ENCODE results near the gene RBM20. TPM values are rescaled to one million over a fixed set of nuclear protein-coding genes. Genes with fewer than 3 reads are reported as not detected.

RBM20 gene
- total and polyA plus RNA-seq, 10 of the 15 experiments (the other 5 are each of a cell fraction or from before 2014, with no cell fraction given): 0.04 to 0.26 (median 0.15) TPM

- TF ChIP-seq ZNF687 (IDR thresholded peaks at IDR 0.05) (no peak), KLF5 (IDR thresholded peaks at IDR 0.05; ENCODE audit: partially characterized antibody) (no peak), CEBPB (IDR thresholded peaks at IDR 0.05; ENCODE audit: borderline replicate concordance in 1 of 2, low read depth in 2 of 2, low read length in 2 of 2) (no peak), YBX1 (IDR thresholded peaks at IDR 0.05) (no peak), RAD51 (IDR thresholded peaks at IDR 0.05) (no peak), KAT2A (conservative IDR thresholded peaks at IDR 0.05; ENCODE audit: control insufficient read depth, low read depth, low read length) (no peak)
Measured at GRCh38 chr10:110706690-110707098, 62.6 kb downstream of the RBM20 start (continued).

- Histone ChIP-seq H3K9me3 (replicated peaks; ENCODE audit: control insufficient read depth, insufficient read depth, low read length) (no peaks in the 10 kb centered on the region; the same call in 2 of the 3 replicates), H3K4me3 (no peak overlapping the region), H3K79me2 (ENCODE audit: control insufficient read depth, insufficient read depth, low read length) (no peaks in the 10 kb centered on the region), H3K36me3 (ENCODE audit: control insufficient read depth in 2 of 2, insufficient read depth in 2 of 2, low read length in 1 of 2) (no peaks in the 10 kb centered on the region), H3K27me3 (replicated peaks in 1 of 2; ENCODE audit: control insufficient read depth in 2 of 2, insufficient read depth in 2 of 2, low read length in 1 of 2) (no peaks in the 10 kb centered on the region), H2AFZ (ENCODE audit: control insufficient read depth, low read depth, low read length) (no peak overlapping the region), H4K20me1 (ENCODE audit: control insufficient read depth, insufficient read depth) (no peaks in the 10 kb centered on the region), H3K9ac (ENCODE audit: control insufficient read depth, insufficient read depth, low read length) (no peak overlapping the region), H3K4me2 (ENCODE audit: control insufficient read depth, insufficient read depth) (no peak overlapping the region), H3K4me1 (ENCODE audit: control insufficient read depth, insufficient read depth, low read length) (no peaks in the 10 kb centered on the region), H3K27ac (ENCODE audit: control insufficient read depth, insufficient read depth) (no peak overlapping the region)
- ChIA-PET CTCF (interaction anchor here (1.1 to 1.5 kb wide), 3 partner anchors 28 to 98 kb away, joined by 3 to 5 read pairs (median 4); no protein-coding TSS in a partner anchor), SMC1A (ENCODE audit: uncharacterized antibody, unreplicated experiment) (interaction anchor here (1.2 to 2.6 kb wide), 3 partner anchors 26 to 255 kb away, joined by 3 to 9 read pairs (median 3); no protein-coding TSS in a partner anchor), RAD21 (ENCODE audit: unreplicated experiment) (interaction anchor here (1.4 kb wide), 1 partner anchor 16 kb away, joined by 3 read pairs; no protein-coding TSS in a partner anchor), POLR2A (no interaction called here)
- no peak for FAIRE-seq
- in situ Hi-C loops (cut with MboI) (no loop called here), intact Hi-C loops (cut with micrococcal nuclease; ENCODE audit: unreplicated experiment) (no loop called here)
- no TSS peak for BruUV-seq (replicated peaks)
- ATAC-seq: no peak
- no peak for DNase-seq (ENCODE audit: low read depth, low spot score)
- WGBS (ENCODE audit: insufficient coverage, insufficient replicate concordance, low lambda C conversion rate, missing lambda C conversion rate): 45% methylated on average over 8 of the region's 8 CpGs
- TF ChIP-seq YBX1 (IDR thresholded peaks at IDR 0.05): no peak
- TF ChIP-seq IKZF2 (IDR thresholded peaks at IDR 0.05): no peak
- no peak for TF ChIP-seq ATF2 (IDR thresholded peaks at IDR 0.05; ENCODE audit: low read length)
- TF ChIP-seq SMAD5 (IDR thresholded peaks at IDR 0.05; ENCODE audit: low read depth): no peak
- TF ChIP-seq ZNF592 (IDR thresholded peaks at IDR 0.05): no peak
- no peak for TF ChIP-seq MYC (IDR thresholded peaks at IDR 0.05; ENCODE audit: insufficient read depth, insufficient read length, insufficient replicate concordance, low read length, severe bottlenecking)
- TF ChIP-seq STAT1 (conservative IDR thresholded peaks at IDR 0.05): no peak
- no peak for TF ChIP-seq JUNB (IDR thresholded peaks at IDR 0.05)
Measured at GRCh38 chr10:110708776-110709443, 64.8 kb downstream of the RBM20 start.

Measured in GM12878 (cell line).